ENCODE data around the gene TUG1. TPM values are rescaled to one million over a fixed set of nuclear protein-coding genes. Genes with fewer than 3 reads are reported as not detected.

TUG1 gene
- total RNA-seq, 2 experiments from 2014 or later: 71.2 to 72.5 TPM

DNA sequence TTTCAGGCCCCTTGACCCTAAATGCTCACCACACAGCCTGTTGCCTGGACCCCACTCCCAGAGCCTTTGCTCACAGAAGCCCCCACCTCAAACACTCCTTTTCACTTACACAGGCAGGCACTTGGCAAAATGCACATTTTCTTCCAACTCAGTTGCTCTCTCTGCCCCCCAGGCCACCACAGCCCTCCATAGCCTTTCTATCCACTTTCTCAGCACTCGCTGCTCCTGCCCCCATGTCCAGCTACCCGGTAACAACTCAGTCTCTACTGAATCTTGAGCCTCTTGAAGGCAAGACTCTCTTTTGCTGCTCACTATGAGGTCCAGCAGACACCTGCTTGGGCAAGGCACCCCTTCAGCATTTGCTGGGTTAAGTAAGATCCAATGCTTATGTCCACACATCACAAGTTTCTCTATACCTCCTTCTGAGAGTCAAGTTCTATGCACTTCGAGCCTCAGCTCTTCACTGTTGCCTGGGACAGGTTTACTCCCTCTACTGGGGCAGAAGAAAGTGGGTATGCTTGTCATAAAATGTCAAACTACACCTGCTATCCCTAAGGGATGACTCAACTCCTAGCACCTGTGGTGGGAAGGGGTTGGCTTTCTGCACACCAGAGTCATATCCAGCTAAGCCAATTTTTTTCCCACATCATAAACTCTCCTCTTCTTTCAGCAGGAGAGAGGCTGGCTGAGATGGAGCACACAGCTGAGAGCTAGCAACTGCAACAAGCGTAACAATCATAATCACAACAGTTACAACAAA, 37.3 kb upstream of the TUG1 start:
- no peak for DNase-seq
- peaks cover 4% of the 10 kb centered on the region for H3K4me1 Mint-ChIP-seq
- peaks cover 77% of the 10 kb centered on the region for H3K36me3 Mint-ChIP-seq (ENCODE audit: low read depth)
- no peaks in the 10 kb centered on the region for H3K27me3 Mint-ChIP-seq
- no peak overlapping the region for H3K4me3 Mint-ChIP-seq
- ChIA-PET CTCF (interaction anchor here (1.8 kb wide), 1 partner anchor 14 kb away, joined by 5 read pairs; no protein-coding TSS in a partner anchor), POLR2A (interaction anchor here (0.6 to 1.5 kb wide), 2 partner anchors 9 to 10 kb away, joined by 3 read pairs; no protein-coding TSS in a partner anchor)
- no peaks in the 10 kb centered on the region for H3K9me3 Mint-ChIP-seq
- H3K27ac Mint-ChIP-seq: peak overlapping the region; percentile 4

DNA sequence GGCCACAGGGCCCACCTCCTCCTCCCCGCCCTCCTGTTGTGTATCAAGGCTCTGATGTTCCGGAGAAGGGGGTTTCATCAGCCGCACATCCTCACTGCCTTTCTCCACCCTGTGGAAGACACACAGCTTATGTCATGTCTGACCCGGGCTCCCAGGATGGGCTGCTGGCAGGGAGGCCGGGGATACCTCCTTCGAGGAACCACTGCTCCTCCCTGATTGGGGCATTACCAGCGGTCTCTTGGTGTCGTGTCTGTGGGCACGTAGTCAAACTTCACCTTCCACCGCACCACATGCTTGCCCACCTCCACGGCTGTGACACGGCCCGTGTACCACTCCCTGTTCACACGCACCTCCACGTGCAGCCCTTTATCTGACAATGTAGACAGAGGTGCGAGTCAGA, 36.4 kb upstream of the TUG1 start:
- Mint-ChIP-seq H3K27ac (no peak overlapping the region), H3K4me1 (peaks cover 7% of the 10 kb centered on the region), H3K4me3 (no peak overlapping the region), H3K27me3 (no peaks in the 10 kb centered on the region), H3K36me3 (ENCODE audit: low read depth) (peaks cover 76% of the 10 kb centered on the region), H3K9me3 (no peaks in the 10 kb centered on the region)
- CTCF ChIA-PET: interaction anchor here (1.8 kb wide), 1 partner anchor 13 kb away, joined by 5 read pairs; no protein-coding TSS in a partner anchor
- no peak for DNase-seq
- POLR2A ChIA-PET: no interaction called here

DNA sequence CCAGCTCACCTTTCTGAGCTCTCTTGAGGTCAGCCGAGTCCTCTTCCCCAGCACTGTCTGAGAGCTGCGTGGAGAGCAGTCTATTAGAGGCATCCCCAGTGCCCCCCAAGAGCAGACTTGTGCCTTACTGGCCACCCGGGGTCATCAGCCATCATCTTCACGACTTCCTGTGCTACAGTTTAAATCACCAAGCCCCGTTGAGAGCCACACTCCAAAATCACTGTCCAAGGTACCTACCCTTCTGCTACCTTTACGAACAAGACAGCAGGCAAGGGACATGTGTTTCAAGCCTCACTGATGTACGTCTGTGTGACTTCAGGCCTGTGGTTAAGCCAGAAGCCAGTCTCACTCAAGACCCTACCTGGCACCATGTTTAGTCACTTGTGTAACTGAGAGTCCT, 35.6 kb upstream of the TUG1 start:
- Mint-ChIP-seq H3K4me3 (no peak overlapping the region), H3K27ac (no peak overlapping the region), H3K36me3 (ENCODE audit: low read depth) (peaks cover 76% of the 10 kb centered on the region), H3K9me3 (no peaks in the 10 kb centered on the region), H3K27me3 (no peaks in the 10 kb centered on the region), H3K4me1 (peaks cover 11% of the 10 kb centered on the region)
- no peak for DNase-seq
- POLR2A ChIA-PET: no interaction called here
- CTCF ChIA-PET: no interaction called here

DNA sequence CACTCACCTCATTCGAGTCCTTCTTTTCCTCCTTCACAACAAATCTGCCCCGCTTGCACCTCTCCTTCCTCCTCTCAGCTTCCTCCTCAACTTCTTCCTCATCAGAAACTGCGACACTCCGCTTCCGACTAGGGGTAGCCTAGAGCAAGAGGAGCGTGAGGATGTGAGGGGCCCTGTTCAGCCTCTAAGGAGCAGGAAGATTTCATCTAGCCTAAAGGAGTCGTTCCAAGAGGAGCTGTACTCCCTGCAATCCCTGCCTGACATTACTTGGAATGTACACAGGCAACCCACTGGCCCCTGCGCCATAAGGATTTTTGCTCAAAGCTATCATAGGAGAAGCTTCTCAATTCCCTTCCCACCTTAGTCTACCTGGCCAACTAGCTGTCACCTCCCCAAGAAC, 35.0 kb upstream of the TUG1 start:
- no peak for DNase-seq
- peaks cover 79% of the 10 kb centered on the region for H3K36me3 Mint-ChIP-seq (ENCODE audit: low read depth)
- H3K27ac Mint-ChIP-seq: no peak overlapping the region
- CTCF ChIA-PET: interaction anchor here (0.6 to 0.9 kb wide), 3 partner anchors 8 to 17 kb away, joined by 3 read pairs; no protein-coding TSS in a partner anchor
- POLR2A ChIA-PET: no interaction called here
- H3K9me3 Mint-ChIP-seq: no peaks in the 10 kb centered on the region
- peaks cover 14% of the 10 kb centered on the region for H3K4me1 Mint-ChIP-seq
- H3K4me3 Mint-ChIP-seq: no peak overlapping the region
- no peaks in the 10 kb centered on the region for H3K27me3 Mint-ChIP-seq

DNA sequence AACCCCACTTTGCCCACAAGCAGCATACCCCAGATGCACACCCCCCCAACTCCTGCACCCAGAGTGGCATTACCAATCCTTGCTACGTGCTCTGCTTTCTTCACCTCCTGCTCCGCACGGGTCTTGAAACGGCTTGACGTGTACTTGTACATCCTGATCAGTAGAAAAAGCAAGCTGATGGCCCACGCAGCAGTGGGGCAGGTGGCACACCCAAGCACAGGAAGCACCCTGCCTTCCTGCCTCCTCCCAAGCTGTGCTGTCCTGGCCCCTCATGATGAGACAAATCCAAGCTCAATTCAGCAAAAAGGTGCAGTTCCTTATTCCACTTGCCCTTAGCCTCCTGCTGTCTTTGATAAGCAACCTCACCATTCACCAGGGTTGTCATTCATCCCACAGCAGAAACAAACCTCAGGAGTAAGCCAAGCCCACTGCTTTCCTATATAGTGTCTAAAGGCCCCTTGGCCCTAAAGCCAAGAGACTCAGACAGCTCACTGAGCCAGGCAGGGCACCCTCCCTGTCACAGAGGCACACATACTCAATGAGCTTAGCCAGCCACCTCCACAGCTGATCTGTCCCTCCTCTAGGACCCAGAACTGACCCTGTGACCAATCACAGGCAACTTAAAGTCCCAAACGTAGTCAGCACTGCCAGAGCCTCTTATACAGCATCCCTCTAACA, 28.2 kb upstream of the TUG1 start:
- H3K4me3 Mint-ChIP-seq: peak overlapping the region; percentile 77
- H3K4me1 Mint-ChIP-seq: peaks cover 78% of the 10 kb centered on the region
- H3K36me3 Mint-ChIP-seq (ENCODE audit: low read depth): peaks cover 84% of the 10 kb centered on the region
- peak; percentile 62 for DNase-seq
- no peaks in the 10 kb centered on the region for H3K27me3 Mint-ChIP-seq
- H3K9me3 Mint-ChIP-seq: no peaks in the 10 kb centered on the region
- POLR2A ChIA-PET: interaction anchor here (0.8 to 4.0 kb wide), 11 partner anchors 9 to 349 kb away, joined by 3 to 45 read pairs (median 4); partner anchors contain the start of genes MORC2, RNF185 and TUG1
- H3K27ac Mint-ChIP-seq: peak overlapping the region; percentile 91
- CTCF ChIA-PET: interaction anchor here (0.8 to 3.6 kb wide), 5 partner anchors 18 to 306 kb away, joined by 4 to 20 read pairs (median 11); partner anchors contain the start of genes MORC2 and TUG1

DNA sequence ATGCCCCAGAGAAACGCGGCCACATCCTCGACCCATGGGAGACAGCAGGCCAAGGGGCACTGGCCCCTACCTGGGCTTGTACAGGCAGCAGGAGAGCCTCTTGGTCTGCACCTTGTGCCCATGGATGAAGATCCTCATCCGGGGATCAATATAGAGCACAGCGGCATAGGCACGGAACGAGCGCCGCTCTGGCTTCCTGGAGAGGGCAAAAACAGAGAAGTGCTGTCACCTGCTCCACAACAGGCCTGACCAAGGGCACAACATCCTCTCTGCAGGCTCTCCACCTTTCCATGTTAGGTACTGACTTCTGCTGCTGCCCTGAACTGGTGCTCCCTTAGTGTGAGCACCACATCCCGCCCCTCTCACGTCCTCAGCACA, 27.7 kb upstream of the TUG1 start:
- peaks cover 84% of the 10 kb centered on the region for H3K36me3 Mint-ChIP-seq (ENCODE audit: low read depth)
- peak overlapping the region; percentile 91 for H3K27ac Mint-ChIP-seq
- H3K27me3 Mint-ChIP-seq: no peaks in the 10 kb centered on the region
- no peaks in the 10 kb centered on the region for H3K9me3 Mint-ChIP-seq
- H3K4me1 Mint-ChIP-seq: peaks cover 83% of the 10 kb centered on the region
- ChIA-PET CTCF (interaction anchor here (0.8 to 3.6 kb wide), 5 partner anchors 19 to 307 kb away, joined by 4 to 20 read pairs (median 11); partner anchors contain the start of genes MORC2 and TUG1), POLR2A (interaction anchor here (0.8 to 4.0 kb wide), 8 partner anchors 9 to 349 kb away, joined by 3 to 45 read pairs (median 4); partner anchors contain the start of genes MORC2, RNF185 and TUG1)
- peak overlapping the region; percentile 77 for H3K4me3 Mint-ChIP-seq
- no peak for DNase-seq

DNA sequence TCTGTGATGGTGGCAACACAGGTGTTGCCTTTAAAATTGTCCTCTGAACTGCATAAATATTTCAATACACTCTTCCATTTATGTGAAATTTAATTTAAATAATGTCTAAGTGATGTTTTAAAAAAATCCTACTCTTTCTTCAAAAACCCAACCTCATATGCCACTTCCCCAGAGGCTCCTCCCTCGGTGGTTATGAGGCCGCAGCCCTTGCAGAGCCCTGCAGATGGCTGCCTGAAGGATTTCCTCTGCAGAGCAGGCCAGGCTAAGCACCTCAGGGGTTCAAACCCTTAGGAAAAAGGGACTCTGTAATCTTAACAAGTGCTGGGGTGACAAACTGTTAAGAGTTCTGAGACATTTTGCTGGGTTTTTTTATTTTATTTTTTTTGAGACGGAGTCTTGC, 25.7 kb upstream of the TUG1 start:
- Mint-ChIP-seq H3K9me3 (no peaks in the 10 kb centered on the region), H3K36me3 (ENCODE audit: low read depth) (peaks cover 72% of the 10 kb centered on the region), H3K4me1 (peaks cover 79% of the 10 kb centered on the region)

DNA sequence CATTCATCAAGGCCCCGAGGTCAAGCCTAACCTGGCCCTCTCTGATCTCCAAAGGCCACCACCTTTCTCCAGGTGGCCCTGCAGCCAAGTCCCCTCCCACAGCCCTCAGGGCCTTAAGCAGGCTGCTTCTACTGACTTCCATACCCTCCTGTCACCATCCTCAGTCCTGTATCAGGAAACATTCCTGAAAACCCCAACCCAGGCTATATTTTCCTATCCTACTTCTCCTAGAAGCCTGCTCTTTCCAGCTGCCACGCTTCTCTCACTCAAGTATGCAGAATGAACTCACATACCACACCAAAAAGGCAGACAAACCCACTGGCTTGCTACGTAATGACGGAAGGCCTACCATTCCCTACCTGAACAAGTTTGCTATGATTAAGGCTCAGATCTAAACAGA, 24.1 kb upstream of the TUG1 start:
- Mint-ChIP-seq H3K9me3 (no peaks in the 10 kb centered on the region), H3K36me3 (ENCODE audit: low read depth) (peaks cover 69% of the 10 kb centered on the region)
- no peak for DNase-seq

More for the DNA sequence above, 25.7 kb upstream of the TUG1 start:
- ChIA-PET CTCF (interaction anchor here (2.4 kb wide), 1 partner anchor 25 kb away, joined by 7 read pairs; the partner anchor contains the start of genes MORC2 and TUG1), POLR2A (interaction anchor here (1.0 kb wide), 1 partner anchor 25 kb away, joined by 3 read pairs; the partner anchor contains the start of genes MORC2 and TUG1)
- H3K27me3 Mint-ChIP-seq: no peaks in the 10 kb centered on the region
- DNase-seq: peak; percentile 83
- peak overlapping the region; percentile 75 for H3K27ac Mint-ChIP-seq
- peak overlapping the region; percentile 13 for H3K4me3 Mint-ChIP-seq

DNA sequence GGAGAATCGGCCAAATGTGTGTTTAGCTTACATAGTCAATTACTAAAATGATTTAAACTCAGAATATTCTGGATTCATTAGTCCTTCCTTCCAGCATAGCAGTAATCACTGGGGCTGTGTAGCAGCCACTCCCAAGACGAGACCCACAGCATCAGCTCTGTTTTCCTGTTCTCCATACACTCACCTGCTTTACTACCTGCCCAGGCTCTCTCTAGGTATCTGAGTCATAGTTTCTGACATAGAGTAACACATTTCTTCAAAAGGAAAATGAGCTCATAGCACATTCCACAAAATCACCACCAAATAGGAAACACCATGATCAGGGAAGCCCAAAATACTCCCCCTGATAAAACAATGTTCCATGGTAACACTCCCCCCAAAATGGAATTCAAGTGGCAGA, 23.4 kb upstream of the TUG1 start:
- Mint-ChIP-seq H3K9me3 (no peaks in the 10 kb centered on the region), H3K27me3 (no peaks in the 10 kb centered on the region), H3K4me1 (peaks cover 63% of the 10 kb centered on the region), H3K36me3 (ENCODE audit: low read depth) (peaks cover 69% of the 10 kb centered on the region), H3K27ac (peak overlapping the region; percentile 57), H3K4me3 (no peak overlapping the region)
- ChIA-PET CTCF (interaction anchor here (0.6 to 3.2 kb wide), 8 partner anchors 14 to 286 kb away, joined by 3 to 27 read pairs (median 4); partner anchors contain the start of genes MORC2 and TUG1), POLR2A (interaction anchor here (0.8 to 2.8 kb wide), 3 partner anchors 21 to 139 kb away, joined by 3 to 26 read pairs (median 4); partner anchors contain the start of genes MORC2 and TUG1)
- DNase-seq: no peak

More for the DNA sequence above, 24.1 kb upstream of the TUG1 start:
- peaks cover 70% of the 10 kb centered on the region for H3K4me1 Mint-ChIP-seq
- ChIA-PET CTCF (interaction anchor here (0.6 to 3.2 kb wide), 6 partner anchors 13 to 150 kb away, joined by 3 to 27 read pairs (median 4); partner anchors contain the start of genes MORC2 and TUG1), POLR2A (interaction anchor here (2.8 kb wide), 1 partner anchor 24 kb away, joined by 26 read pairs; the partner anchor contains the start of genes MORC2 and TUG1)
- peak overlapping the region; percentile 44 for H3K27ac Mint-ChIP-seq
- no peaks in the 10 kb centered on the region for H3K27me3 Mint-ChIP-seq
- no peak overlapping the region for H3K4me3 Mint-ChIP-seq

DNA sequence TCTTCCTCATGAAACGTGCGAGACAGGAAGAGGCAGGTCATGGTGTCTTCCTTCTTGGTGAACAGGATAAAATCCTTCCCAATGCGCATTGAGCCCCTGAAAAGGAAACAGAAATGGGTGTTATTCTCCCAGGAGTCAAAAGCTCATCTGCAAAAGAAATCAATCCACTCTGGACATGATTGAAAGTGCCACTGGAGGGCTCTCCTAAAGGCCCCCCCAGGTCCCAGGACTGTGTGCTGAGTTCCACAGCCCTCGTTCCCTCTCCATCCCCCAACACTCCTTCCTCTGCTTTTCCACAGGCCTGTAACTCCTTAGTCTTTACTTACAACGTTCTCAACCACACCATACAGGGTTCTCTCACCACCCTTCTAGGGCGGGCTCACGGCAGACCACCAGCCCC, 22.7 kb upstream of the TUG1 start:
- CTCF ChIA-PET: interaction anchor here (1.1 to 3.2 kb wide), 8 partner anchors 15 to 408 kb away, joined by 3 to 27 read pairs (median 4); partner anchors contain the start of genes MORC2 and TUG1
- H3K9me3 Mint-ChIP-seq: no peaks in the 10 kb centered on the region
- H3K27me3 Mint-ChIP-seq: no peaks in the 10 kb centered on the region
- H3K4me1 Mint-ChIP-seq: peaks cover 62% of the 10 kb centered on the region
- H3K27ac Mint-ChIP-seq: peak overlapping the region; percentile 57
- peaks cover 69% of the 10 kb centered on the region for H3K36me3 Mint-ChIP-seq (ENCODE audit: low read depth)
- no peak for DNase-seq
- POLR2A ChIA-PET: interaction anchor here (0.9 to 2.8 kb wide), 2 partner anchors 23 to 138 kb away, joined by 3 to 26 read pairs; partner anchors contain the start of genes MORC2 and TUG1
- no peak overlapping the region for H3K4me3 Mint-ChIP-seq

DNA sequence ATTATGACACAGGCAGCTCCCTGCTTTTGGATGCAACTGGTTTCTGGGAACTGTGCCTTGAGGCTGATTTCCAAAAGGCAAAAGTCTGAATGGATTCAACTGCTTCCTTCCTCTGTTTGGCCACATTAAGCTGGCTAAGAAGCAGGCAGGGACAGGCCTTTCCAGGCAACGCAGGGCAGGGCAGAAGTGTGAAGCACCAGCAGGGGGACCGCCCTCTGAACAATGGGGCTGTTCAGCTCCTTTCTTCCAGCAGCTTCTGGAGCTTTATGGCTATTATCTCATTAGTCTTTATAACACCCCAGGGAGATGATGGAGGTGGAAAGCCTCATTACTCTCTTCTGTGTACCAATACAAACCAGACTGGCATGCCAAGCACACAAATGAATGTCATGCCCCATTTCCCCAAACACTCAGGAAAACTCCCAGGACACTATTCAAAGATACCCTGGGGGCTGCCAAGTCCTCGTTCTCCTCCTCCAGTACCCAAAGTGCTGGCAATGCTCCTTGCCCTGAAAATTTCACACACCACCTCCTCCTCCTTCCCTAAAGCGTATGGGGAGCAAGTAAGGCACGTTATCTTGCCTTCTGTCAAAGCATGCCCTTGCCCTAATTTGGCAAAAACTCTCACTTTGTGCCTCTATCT, 21.8 kb upstream of the TUG1 start:
- Mint-ChIP-seq H3K36me3 (ENCODE audit: low read depth) (peaks cover 60% of the 10 kb centered on the region), H3K9me3 (no peaks in the 10 kb centered on the region), H3K27me3 (no peaks in the 10 kb centered on the region), H3K4me3 (no peak overlapping the region), H3K4me1 (peaks cover 60% of the 10 kb centered on the region), H3K27ac (no peak overlapping the region)
- ChIA-PET CTCF (interaction anchor here (1.1 to 3.2 kb wide), 4 partner anchors 16 to 407 kb away, joined by 3 to 27 read pairs (median 4); no protein-coding TSS in a partner anchor), POLR2A (interaction anchor here (0.7 to 2.8 kb wide), 2 partner anchors 22 to 138 kb away, joined by 3 to 26 read pairs; partner anchors contain the start of genes MORC2 and TUG1)
- no peak for DNase-seq

All from activated CD4-positive, alpha-beta memory T cell treated with anti-CD3 and anti-CD28 coated beads, Interleukin-2, amount 10 ng/mL, durations not matched to agents 7 days and 5 days (primary cell).